Stimulated activated CD4-positive, alpha-beta T cell treated with anti-CD3 and anti-CD28 coated beads, Interleukin-4, amount 100 ng/mL, for 4 hours (primary cell): ENCODE results near the gene MAGOH.

Experiments used
- DNase-seq, 2 experiments: peaks; one replicate each; pipeline ENCODE4 v3.0.0-alpha.2; 2020

MAGOH gene

DNA sequence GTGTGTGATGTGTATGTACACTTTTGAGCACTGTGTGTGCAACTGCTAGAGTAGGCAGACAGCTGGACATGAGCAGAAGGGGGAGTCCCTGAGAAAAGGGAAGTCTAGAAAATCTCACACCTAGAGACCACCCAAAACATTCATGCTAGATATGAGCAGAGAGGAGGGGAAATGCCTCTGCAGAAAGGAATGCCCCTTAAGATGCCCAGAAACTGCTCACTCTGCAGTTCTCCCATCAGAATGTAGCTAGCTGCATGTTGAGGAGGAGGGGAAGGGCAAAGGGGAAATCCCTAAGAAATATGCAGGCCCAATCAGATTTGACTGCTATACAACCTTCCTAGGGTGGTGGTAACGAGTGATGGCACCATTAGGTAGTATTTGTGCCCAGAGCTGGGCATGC lies 31.8 kb upstream of the MAGOH start:
- no peak for DNase-seq

DNA sequence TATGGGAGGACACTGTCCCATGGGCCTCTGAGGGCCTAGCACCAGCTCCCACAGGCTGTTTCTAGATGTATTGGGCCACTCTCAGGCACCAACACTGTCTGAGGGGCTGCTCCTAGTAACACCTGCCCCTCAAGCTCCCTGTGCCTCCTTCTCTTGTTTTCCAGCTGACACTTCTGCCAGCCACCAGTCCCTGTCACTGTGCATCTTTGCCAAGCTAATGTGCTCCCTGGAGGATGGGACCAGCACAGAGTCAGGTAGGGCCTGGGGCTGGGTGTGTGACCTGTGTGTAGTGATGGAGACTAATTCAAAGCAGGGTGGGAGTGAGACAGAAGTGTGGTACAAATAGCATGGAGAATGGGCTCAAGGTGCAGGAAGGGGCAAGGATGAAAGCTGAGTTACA lies 29.4 kb upstream of the MAGOH start:
- no peak for DNase-seq

DNA sequence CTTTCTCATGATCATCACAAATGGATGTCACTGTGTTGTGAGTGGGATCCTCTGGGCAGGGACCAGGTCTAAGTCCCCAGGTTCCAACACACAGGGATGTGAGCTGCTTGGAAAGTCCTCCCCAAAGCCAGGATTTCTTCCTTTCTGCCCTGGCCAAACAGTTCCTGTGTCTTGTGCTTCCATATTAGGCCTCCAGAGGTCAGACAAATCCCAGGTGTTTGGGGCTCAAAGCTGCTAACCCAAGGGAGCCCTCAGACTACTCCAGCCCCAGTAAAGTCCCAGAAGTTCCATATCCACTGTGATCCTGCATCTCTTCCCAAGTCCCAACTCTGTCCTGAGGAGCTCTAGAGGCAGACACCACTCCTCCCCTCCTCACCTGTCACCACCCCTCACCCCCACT lies 27.7 kb upstream of the MAGOH start:
- DNase-seq, result no peak

DNA sequence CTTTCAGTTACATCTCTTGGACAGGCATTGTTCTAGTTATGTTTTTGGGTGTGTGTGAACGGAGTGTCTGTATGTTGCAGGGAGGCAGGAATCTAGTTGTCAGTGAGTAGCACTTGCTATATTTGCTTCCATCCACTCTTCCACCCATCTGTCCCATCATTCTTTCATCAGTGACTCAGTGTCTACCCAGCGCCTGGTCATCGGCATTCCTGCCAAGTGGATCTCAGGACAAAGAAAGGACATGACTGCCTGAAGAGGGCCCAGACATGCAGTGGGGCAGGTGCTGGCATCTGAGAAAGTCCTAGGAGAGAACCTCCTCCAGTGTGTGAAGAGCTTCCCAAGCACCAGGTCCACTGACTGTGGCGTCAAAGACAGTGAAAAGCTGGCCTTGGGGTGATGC lies 27.3 kb upstream of the MAGOH start:
- DNase-seq, result no peak

DNA sequence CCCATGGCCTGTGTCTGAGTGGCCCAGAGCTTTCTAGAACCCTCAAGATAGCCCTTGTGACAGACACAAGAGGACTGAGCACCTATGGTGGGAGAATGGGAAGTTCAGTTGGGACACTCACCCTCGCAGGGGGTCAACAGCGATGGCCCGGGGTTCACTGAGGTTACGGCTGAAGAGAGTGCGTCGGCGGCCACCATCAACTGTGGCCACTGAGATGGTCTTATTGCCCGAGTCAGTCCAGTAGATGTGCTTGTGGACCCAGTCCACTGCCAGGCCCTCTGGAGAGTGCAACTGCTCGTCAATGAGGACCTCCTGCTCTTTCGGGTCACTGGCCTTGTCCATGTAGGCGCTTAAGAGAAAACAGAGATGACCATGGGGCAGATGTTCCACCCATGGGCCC lies 25.7 kb upstream of the MAGOH start:
- DNase-seq, result no peak

DNA sequence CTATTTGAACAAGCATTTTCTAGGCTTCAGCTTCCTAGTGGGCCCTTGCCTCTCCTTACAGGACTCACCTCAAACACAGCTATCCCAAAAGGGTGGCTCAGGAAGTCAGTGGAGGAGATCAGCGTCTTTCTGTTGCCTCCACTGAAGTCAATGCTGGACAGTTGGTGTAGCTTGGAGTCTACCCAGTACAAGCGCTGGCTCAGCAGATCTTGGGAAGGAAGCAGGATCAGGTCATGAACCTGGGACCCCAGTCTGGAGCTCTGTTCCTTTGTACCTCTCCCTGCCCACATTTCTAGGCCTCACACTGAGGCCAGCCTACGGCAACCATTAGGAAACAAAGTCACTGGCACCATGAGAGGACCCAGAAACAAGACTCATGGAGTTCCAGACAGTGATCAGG lies 23.7 kb upstream of the MAGOH start:
- DNase-seq, result no peak

DNA sequence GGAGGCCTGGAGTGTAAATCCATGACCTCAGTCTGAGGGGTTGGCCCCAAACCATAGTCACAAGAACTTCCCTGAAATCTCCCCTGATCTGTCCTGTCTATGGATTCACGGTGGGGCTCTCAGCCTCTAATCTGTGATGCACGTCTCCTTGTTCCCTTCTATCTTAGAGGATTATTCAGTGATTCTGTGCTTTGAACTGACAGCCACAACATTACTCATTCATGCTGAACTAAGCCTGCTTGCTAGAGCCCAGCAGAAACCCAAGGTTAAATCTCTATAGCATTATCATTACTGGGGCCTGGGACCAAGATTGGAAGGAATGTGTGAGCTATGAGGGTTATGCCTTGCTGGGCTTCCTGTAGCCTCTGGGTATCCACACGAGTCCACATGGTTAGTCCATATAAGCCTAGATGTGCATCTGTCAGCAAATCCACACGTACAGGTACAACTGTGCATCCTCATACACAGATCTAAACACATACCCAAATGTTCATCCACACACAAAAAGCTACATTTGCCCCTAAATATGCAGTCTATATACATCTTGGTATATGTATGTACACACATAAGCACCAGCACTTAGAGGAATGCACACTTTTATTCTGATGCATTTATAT lies 22.4 kb upstream of the MAGOH start:
- no peak for DNase-seq

DNA sequence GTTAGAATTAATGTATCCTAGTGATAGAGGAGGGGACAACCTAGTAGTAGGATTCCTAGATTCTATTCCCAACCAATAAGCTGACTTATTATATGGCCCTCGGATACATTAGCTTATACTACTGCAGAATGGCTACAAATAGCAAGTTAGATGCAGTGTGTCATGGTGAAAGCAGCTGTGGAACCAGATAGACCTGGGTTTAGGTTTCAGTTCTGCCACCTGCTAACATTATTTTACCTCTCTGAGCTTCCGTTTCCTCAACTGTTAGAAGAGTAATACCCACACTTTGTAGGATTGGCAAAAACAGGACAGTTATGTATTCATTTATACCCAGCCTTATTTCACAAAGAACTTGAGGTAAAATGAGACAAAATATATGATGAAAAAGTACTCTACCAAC lies 21.6 kb upstream of the MAGOH start:
- no peak for DNase-seq

DNA sequence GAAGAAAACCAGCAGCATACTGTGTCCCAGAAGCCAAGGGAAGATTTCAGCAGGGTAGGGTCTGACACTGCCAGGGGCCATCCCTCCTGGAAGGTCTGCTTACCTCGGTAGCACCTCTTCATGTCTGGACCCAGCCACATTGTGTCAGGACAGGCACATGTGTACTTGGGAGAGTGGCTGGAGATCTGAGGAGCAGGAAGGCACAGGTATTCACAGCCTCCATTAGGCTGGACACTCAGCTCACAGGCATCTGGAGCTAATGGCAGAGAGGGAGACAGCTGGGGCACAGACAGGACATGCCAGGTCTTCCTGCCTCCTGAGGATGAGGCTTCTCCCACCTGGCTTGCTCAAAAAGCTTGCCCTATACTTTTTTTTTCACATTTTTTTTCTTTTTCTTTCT lies 19.9 kb upstream of the MAGOH start:
- DNase-seq, result no peak

DNA sequence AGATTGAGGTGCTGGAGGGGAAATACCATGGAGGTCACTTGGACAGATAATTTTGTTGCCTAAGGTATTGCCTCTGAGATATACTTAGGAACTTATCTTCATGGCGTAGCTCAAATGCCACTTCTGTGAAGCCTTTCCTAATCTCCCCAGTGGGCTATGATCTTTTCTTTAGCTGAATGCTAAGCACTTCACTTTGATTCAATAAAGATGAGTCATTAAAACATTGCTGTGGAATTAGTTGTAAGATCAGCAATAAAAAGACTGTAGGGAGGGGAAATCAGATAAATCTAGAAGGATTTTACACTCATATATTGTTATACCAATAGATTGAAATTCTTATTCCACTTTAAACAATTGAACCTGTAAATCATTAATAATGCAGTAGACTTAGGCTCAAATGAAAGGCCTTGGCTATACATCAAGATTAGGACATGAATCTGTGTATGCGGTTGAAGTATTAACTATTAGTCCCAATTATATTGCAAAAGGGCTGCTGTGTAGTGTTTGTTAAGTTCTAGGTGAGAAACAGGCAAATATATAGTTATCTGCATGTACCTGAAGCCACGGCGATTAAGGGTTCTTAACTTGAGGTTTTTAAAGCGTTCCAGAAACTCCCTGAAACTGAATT lies 19.2 kb upstream of the MAGOH start:
- DNase-seq, result no peak

DNA sequence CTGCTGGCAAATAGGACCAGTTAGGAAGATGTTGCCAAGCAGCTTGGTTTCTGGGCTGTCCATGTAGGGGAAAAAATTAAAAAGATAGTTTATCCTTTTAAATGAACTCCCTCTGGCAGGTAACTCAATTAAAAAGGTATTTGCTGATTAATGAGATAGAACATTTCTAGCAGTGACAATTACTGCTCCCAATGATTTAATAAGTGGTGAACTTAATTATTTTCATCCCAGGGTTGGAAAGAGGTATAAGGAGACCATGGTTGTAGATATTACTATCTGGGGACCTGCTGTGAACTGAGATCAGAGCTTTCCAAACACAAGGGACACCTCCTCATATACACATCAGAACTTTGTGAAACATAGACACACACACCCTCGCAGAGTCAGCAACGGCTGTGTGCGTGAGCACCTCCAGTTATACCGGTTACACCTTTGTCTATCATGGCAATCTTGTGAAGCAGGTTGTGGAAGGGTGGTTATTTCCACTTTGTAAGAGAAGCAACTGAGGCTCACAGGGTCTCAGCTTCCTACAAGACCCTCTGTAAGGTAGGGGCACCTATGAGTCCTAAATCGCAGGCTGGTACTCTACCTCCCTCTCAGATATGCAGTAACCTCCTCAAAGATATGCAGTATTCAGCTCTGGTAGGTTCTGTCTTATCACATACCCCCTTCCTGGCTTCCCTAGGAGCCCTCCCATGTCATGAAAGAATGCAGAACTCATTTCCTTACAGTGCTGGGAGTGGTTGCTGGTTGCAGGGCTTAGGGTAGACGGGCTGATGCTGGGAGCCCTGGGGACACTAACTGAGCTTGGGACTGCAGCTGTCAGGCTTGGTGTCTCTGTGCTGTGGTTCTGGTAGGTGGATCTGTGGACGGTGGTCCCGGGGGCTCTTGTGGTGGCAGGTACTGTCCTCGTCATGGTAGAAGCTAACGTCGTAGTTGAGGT lies 18.5 kb upstream of the MAGOH start:
- DNase-seq, result no peak

DNA sequence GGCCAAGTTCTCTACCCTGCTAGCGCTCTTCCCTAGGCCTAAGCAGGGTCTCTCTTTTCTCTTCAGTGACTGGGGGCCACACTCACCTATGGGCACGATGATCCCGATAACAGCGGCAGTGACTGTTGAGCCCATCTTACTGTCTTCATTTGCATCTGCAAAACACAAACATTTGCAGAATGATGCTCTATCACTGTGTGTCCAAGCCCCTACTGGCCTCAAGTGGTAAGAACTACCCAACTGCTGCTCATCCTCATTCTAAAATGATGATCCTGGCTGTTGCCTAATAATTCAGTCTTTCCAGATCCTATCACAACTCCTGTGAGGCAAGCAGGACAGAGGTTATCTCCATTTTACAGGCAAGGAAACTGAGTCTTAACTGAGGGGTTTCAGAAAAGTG lies 16.7 kb upstream of the MAGOH start:
- DNase-seq, result no peak

DNA sequence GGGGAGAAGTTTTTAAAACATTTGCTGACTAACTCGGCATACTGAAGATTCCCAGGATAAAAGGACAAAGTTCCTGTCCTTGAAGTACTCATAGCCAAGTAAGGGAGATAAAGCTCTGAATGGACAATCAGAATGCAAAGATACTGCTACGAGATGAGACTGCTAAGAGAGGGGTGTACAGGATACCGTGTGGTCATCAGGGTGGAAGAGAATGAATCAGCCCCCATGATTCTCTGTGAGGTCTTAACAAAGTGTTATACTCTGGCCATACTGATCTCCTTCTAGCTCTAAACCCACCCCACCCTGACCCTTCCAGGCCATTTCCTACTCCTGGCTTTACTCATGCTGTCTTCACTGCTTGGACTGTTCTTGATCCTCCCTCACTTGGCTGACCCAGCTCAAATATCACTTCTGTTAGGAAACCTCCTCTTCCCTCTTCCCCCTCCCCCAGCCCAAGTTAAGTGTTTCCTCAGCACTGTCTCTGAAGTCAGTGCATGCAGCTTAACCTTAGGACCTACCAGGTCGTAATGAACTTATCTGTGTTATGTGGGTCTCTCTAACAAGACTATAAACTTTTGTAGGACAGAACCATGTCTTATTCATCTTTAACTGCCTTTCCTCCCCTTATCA lies 15.8 kb upstream of the MAGOH start:
- no peak for DNase-seq

DNA sequence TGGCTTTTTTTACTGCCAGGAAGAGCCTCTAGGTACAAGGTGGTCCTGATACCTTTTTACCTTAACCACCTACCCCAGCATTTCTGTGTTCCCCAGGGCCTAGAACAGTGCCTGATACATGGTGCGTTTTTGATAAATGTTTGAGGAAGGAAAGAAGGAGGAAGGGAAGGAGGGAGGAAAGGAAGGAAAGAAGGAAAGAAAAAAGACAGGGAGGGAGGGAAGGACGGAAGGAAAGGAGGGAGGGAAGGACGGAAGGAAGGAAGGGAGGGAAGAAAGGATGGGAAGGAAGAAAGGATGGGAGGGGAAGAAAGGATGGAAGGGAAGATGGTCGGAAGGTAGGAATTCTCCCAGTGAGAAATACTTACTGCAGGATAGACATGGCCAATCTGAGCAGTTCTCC lies 12.0 kb upstream of the MAGOH start:
- DNase-seq, result no peak

DNA sequence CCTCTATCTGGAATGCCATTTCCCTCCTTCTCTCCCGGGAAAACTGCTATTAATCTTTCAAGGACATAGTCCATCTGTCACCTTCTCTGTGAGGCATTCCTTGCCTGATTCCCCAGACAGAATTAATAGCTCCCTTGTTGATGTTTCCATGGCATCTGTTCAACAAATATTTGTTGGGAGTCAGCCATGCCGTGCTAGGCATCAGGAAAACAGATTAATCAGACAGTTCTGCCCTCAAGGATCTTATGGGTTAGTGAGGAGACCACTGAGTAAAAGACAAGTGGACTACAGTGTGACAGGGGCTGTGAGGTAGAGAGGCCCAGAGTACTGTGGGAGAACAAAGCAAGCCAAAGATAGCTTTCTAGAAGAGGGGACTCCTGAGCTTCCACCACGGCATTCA lies 11.4 kb upstream of the MAGOH start:
- DNase-seq, result no peak

DNA sequence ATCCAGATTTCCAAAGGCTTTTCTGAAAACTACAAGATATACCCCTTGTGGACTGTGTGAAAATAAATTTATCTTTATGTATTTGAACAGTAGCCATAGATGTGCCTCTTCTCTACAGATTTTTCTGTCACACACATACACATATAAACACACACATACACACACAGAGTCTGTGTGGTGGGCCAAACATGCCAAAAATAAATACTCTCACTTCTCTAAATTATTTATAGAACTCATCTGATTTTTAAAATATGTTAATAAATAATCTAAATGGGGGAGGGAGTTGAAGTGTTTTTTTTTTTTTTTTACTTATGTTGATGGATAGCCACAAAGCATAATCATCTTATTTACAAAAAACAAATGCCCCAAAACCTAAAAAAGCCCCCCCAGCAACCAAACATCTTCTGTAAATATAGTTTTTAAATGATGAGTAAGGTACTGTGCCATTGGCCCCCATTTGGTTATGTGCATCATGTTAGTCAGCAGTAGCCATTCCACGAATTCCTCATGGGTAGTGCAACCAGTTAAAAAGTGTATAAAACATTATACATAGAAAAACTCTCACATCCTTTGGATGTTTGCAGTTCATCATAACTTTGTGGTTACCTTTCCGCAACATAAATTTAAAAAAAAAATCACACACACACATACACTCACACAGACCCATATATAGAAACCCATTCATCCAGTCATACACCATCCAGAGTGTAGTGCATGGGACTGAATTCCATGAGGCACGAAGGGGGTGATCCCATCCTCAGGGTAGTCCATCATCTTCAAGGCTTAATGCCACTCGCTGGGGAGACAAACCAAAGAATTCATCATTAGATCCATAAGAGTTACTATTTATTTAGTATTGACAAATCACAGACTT lies 8.2 kb upstream of the MAGOH start:
- no peak for DNase-seq

DNA sequence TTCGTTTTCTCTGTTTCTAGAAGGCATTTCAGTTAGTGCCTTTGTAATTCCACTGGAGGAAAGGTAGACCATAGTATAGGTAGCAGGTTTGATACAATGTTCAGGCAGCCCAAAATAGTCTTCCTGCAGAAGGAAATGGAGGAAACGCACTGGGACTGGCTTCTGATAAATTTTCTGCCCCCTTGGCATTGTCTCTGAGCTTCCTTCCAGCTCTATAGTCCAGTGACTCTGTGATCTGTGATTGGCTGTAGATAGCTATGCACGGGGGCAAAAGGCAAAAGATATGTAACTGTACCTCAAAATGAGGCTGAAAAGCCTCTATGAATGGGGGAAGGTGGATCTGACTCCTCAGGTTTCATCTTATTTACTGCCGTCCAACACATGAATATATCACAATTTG lies 5.8 kb upstream of the MAGOH start:
- no peak for DNase-seq

DNA sequence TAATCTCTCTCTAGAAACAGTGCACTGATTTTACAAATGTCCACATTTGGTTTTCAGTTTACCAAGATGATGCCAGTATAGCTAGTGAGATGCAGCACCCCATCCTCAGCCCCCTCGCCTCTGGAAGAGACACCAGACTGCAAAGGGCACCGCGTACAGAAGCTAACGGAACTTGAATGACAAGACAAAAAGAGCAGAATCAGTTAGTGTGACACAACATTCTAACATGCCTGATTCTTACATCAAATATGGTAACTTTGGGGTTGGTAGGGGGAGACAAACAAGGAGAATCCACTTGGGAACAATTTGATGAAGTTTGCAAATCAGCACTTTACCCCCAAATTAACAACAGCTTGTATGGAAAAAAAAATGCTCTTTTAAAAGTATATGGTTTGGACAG lies 4.1 kb upstream of the MAGOH start:
- no peak for DNase-seq

DNA sequence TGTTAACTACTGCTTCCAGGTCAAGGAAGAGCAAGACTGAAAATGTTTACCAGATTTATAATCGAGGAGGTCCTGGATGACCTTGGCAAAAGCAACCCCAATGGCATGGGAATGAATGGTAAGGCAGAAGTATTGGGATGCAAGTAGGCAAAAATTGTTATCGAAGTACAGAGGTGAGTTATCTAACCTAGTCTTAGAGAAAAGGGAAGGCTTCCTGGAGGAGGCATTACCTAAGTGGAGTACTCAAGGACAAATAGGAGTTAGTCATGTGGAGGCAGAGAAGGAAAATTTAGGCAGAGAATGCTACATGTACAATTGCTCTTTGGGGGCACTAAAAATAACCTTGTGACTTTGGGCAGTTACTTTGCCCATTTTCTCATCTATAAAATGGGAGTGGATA lies 3.5 kb upstream of the MAGOH start:
- DNase-seq, result no peak

DNA sequence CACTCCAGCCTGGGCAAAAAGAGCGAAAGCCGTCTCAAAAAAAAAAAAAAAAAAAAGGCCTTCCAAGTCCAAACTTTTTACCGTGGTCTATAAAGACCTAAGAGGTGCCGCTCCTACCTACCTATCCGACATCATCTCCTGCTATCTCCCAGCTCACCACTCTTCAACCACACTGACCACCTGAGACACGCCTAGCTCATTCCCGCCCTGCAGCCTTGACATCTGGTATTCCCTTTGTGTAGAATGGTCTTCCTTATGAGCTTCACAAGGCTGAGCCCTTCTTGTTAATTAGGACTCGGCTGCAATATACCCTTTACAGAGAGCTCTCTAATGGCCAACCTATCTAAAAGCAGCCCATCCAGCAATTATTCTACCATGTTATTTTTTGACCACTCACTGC lies 680 bp downstream of the MAGOH start:
- DNase-seq, result no peak

DNA sequence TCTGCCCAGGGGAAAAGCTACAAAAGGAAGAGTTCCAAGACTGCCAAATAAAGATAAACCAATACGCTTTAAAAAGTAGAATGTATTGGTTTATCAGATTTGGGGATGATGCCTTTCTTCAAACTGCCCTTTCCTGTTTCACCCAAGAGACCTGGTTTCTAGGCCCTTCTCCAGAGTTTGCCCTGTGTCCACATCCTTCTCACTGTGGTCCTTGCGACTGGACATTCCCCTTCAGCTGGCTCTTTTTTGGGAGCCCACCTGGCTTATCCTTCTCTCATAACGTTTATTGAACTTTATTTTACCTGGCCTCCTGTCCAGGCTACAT lies 17.4 kb downstream of the MAGOH start:
- DNase-seq, result no peak

DNA sequence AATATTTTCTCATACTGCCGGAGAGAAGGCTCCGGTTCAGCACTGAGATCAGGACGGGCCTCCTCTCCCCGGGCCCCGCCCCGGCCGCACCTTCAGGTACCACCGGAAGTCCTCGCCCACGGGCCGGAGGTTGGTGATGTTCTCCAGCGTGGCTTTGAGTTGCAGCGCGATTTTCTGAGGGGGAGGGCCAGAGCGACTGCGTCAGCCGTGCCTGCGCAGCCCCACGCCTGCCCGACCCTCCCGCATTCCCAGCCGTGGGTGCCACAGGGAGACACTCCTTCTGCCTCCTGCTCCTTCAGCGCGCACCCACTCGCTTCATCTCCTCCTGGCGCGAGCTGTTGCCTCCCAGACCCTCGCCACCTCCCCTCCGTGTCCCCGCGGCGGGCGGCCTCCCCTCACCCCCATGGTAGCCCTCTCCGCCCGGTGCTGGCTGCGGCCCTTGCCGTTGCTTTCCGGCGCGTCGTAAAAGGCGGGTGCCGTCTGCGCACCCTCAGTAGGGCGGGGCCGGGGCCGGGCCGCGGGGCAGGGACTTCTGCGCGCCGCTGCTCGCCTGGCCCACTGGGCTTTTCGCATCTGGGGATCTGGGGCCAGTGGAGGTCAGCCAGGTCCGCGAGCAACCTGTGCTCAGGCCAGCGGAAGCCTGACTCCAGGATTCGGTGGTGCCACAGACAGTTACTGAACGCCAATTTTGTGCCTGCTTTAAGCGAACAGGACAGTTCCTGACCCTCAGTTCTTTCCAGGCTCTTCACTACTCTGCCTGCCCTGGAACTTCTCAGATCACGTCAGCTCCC lies 18.0 kb downstream of the MAGOH start, which contains the start of gene CZIB:
Gene CZIB (minus strand): TSS at position 464 of the 791 bp plus-strand sequence. CDS start 59 bp downstream, at position 405.
- peak; percentile 92 to 96 for DNase-seq
